Endodermal cell (in vitro differentiated cells): ENCODE data around the gene MYH16. TPM values are rescaled to one million over a fixed set of nuclear protein-coding genes. Genes with fewer than 3 reads are reported as not detected.

ENCODE experiments used
- DNase-seq: peaks from one replicate; pipeline ENCODE4 v3.0.0-alpha.2; 2017
- H3K27ac ChIP-seq: 2 replicates; pipeline ENCODE4 v1.5.1; 2013; ENCODE audit warnings: mild to moderate bottlenecking, low read depth, low read length, moderate library complexity
- H3K27me3 ChIP-seq: 2 replicates; pipeline ENCODE4 v1.6.1; 2013; ENCODE audit warnings: mild to moderate bottlenecking, low read length, moderate library complexity; ENCODE audit not compliant: insufficient read depth, control insufficient read depth, poor library complexity, severe bottlenecking
- H3K36me3 ChIP-seq: 2 replicates; pipeline ENCODE4 v1.7.0; 2013; ENCODE audit warnings: mild to moderate bottlenecking, low read length, moderate library complexity; ENCODE audit not compliant: control insufficient read depth, insufficient read depth
- H3K4me1 ChIP-seq: one replicate; pipeline ENCODE4 v1.7.0; 2013; ENCODE audit warnings: low read length; ENCODE audit not compliant: control insufficient read depth, insufficient read depth
- H3K4me3 ChIP-seq: 2 replicates; pipeline ENCODE4 v1.5.1; 2013; ENCODE audit warnings: mild to moderate bottlenecking, low read length, moderate library complexity
- H3K9ac ChIP-seq: 2 replicates; pipeline ENCODE4 v1.6.1; 2013; ENCODE audit warnings: mild to moderate bottlenecking, low read length, moderate library complexity; ENCODE audit not compliant: poor library complexity, severe bottlenecking; ENCODE audit errors: extremely low read depth
- H3K9me3 ChIP-seq: 2 replicates; pipeline ENCODE4 v1.6.1; 2013; ENCODE audit warnings: mild to moderate bottlenecking, low read length, moderate library complexity; ENCODE audit not compliant: control insufficient read depth
- H3K27ac Mint-ChIP-seq: 2 replicates; pipeline ENCODE4 v1.8.0; 2020; ENCODE audit warnings: mixed read lengths
- H3K27me3 Mint-ChIP-seq: 2 replicates; pipeline ENCODE4 v1.8.0; 2021; ENCODE audit warnings: mild to moderate bottlenecking, mixed read lengths; ENCODE audit not compliant: insufficient read depth
- H3K36me3 Mint-ChIP-seq: 2 replicates; pipeline ENCODE4 v1.8.0; 2020; ENCODE audit warnings: low read depth, mixed read lengths
- H3K4me1 Mint-ChIP-seq: 2 replicates; pipeline ENCODE4 v1.8.0; 2020; ENCODE audit warnings: mixed read lengths
- H3K4me3 Mint-ChIP-seq: 2 replicates; pipeline ENCODE4 v1.8.0; 2020; ENCODE audit warnings: mild to moderate bottlenecking, moderate library complexity, mixed read lengths
- H3K9me3 Mint-ChIP-seq: 2 replicates; pipeline ENCODE4 v1.8.0; 2020; ENCODE audit warnings: mild to moderate bottlenecking, mixed read lengths
- CTCF ChIP-seq: fragments of 200-600 bp; sonication (generic); conservative IDR thresholded peaks from 2 replicates; pipeline ENCODE4 v1.5.0; 2021; ENCODE audit warnings: antibody characterized with exemption, mild to moderate bottlenecking
- WGBS, 2 experiments: methylation state at CpG; one replicate each; pipeline versions ENCODE4 v1.1.5 to v1.1.7; 2013; ENCODE audit warnings: missing lambda C conversion rate in 2 of 2, mixed read lengths in 1 of 2; ENCODE audit not compliant: insufficient coverage in 1 of 2, insufficient read length in 1 of 2; 5-methylcytosine and 5-hydroxymethylcytosine counted together
- total RNA-seq, 2 donors: library from RNA; stranded (reverse); fragmentation: NEBNext Ultra II Directional in 1 of 2; extraction: Animal tissue kit (Norgen Biotek cat#: 25700) in 1 of 2; gene quantifications; 2 replicates in 1 of 2; 3 replicates in 1 of 2; pipeline ENCODE4 v1.2.1, GENCODE V29; 2021

Gene MYH16
- total RNA-seq, 2 donors from 2014 or later, result not detected

- TF ChIP-seq CTCF, result peak; percentile 33
- H3K4me1 ChIP-seq, result no peaks in the 10 kb centered on the region
- no peaks in the 10 kb centered on the region for H3K27me3 ChIP-seq
- Mint-ChIP-seq H3K4me1 (no peaks in the 10 kb centered on the region), H3K9me3 (no peaks in the 10 kb centered on the region), H3K36me3 (peaks cover 66% of the 10 kb centered on the region), H3K27me3 (no peaks in the 10 kb centered on the region), H3K4me3 (no peak overlapping the region), H3K27ac (peak overlapping the region; percentile 84)
- no peak overlapping the region for H3K27ac ChIP-seq
- 94 to 96% methylated on average over 20 to 22 of the region's 22 CpGs for WGBS, 2 experiments
- H3K9ac ChIP-seq, result no peak overlapping the region
- no peak overlapping the region for H3K4me3 ChIP-seq
- H3K9me3 ChIP-seq, result no peaks in the 10 kb centered on the region
- H3K36me3 ChIP-seq, result peaks cover 73% of the 10 kb centered on the region
- DNase-seq, result peak; percentile 75
These were observed 87.0 kb downstream of the MYH16 start for GRCh38 chr7:99359465-99360154.

Other genes with a start within 250 kb of the MYH16 start
- gene SMURF1, start 128.7 kb upstream of the MYH16 start, total RNA-seq, result 10 to 100 TPM; 31.6 to 38.1 TPM
- not detected for gene KPNA7, start 64.7 kb upstream of the MYH16 start, total RNA-seq
- gene ARPC1A, start 53.1 kb downstream of the MYH16 start, total RNA-seq, result 100 to 1,000 TPM; 150 to 154 TPM
- gene ARPC1B, start 101.9 kb downstream of the MYH16 start, total RNA-seq, result 10 to 100 TPM; 53.3 to 73.9 TPM
- 100 to 1,000 TPM; 147 to 165 TPM for gene PDAP1, start 135.8 kb downstream of the MYH16 start, total RNA-seq
- 100 to 1,000 TPM; 102 to 117 TPM for gene BUD31, start 136.1 kb downstream of the MYH16 start, total RNA-seq
- gene PTCD1, start 166.0 kb downstream of the MYH16 start, total RNA-seq, result 10 to 100 TPM; 11.9 to 12.5 TPM
- 100 to 1,000 TPM in 1 of 2 donors, 10 to 100 TPM in 1; 87.3 to 126 TPM for gene CPSF4, start 166.1 kb downstream of the MYH16 start, total RNA-seq
- gene ATP5MF, start 193.3 kb downstream of the MYH16 start, total RNA-seq, result 100 to 1,000 TPM; 455 to 472 TPM
- gene ZNF789, start 200.1 kb downstream of the MYH16 start, total RNA-seq, result 10 to 100 TPM; 13.7 to 16.5 TPM
- gene ZNF394, start 227.4 kb downstream of the MYH16 start, total RNA-seq, result 10 to 100 TPM; 21.0 to 22.0 TPM
- 10 to 100 TPM; 14.9 to 18.2 TPM for gene ZKSCAN5, start 231.8 kb downstream of the MYH16 start, total RNA-seq